GM21786 (cell line): ENCODE data around the gene SF1.

ENCODE experiments used
- ATAC-seq: cut with Tn5 transposase; IDR thresholded peaks from one replicate; pipeline ENCODE4 v1.9.1; 2021; ENCODE audit not compliant: unreplicated experiment

The SF1 gene

DNA sequence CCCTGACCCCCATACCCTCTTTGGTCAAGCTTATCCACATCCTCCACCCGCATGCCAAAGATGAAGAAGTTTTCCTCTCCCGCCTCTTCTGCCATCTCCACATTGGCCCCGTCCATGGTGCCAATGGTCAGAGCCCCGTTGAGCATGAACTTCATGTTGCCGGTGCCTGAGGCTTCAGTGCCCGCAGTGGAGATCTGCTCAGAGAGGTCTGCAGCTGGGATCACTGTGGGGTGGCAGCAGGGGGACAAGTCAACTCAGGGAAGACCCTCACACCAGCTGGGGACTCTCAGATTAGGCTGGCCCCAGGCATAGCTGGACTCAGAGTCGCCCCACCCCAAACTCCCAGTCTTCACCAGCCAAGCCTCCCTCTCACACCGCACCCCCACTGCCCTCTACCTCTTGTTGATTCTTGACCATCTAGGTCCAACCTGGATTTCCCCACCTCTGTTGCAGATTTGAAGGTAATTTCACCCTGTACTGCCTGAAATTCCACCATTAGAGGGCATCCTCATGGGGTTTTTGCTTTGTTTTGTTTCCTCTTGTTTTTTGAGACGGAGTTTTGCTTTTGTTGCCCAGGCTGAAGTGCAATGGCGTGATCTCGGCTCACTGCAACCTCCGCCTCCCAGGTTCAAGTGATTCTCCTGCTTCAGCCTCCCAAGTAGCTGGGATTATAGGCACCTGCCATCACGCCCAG is 27.8 kb downstream of the SF1 start:
- ATAC-seq: no peak

- no peak for ATAC-seq
These were observed 30.2 kb downstream of the SF1 start for GRCh38 chr11:64747961-64748665.

GRCh38 chr11:64746486-64746885 is 31.9 kb downstream of the SF1 start:
- ATAC-seq: no peak

GRCh38 chr11:64745521-64746328 is 32.6 kb downstream of the SF1 start:
- no peak for ATAC-seq

GRCh38 chr11:64745189-64745520 is 33.2 kb downstream of the SF1 start:
- ATAC-seq: no peak

DNA sequence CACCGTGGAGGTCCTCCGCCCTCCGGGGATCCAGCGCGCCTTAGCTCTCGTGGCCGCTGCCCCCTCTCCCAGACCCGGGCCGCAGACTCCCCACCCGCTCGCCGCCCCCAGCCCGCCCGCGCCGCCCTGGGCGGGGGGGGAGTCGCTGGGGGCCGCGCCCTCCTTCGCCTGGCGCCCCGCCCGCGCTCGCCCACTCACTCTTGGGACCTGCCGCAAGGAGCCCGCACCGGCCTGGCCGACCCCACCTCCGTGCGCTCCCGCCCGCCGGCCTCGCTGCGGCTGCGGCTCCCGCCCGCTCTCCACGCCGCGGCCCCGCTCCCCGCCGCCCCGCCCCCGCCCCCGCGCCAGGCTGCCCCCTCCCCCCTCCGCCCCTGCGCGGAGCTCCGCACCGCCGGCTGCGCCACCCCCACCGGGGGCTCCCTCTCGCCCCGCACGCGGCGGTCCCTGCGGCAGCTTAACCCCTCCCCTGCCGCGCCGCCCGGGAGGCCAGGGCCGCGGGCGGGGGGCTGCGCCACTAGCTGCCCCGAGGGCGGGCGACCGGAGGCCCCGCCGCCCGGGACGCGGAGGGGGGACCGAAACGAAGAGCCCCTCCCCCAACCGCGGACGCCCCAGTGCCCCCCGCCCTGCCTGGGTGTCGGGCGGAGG is 33.7 kb downstream of the SF1 start:
- ATAC-seq: no peak

DNA sequence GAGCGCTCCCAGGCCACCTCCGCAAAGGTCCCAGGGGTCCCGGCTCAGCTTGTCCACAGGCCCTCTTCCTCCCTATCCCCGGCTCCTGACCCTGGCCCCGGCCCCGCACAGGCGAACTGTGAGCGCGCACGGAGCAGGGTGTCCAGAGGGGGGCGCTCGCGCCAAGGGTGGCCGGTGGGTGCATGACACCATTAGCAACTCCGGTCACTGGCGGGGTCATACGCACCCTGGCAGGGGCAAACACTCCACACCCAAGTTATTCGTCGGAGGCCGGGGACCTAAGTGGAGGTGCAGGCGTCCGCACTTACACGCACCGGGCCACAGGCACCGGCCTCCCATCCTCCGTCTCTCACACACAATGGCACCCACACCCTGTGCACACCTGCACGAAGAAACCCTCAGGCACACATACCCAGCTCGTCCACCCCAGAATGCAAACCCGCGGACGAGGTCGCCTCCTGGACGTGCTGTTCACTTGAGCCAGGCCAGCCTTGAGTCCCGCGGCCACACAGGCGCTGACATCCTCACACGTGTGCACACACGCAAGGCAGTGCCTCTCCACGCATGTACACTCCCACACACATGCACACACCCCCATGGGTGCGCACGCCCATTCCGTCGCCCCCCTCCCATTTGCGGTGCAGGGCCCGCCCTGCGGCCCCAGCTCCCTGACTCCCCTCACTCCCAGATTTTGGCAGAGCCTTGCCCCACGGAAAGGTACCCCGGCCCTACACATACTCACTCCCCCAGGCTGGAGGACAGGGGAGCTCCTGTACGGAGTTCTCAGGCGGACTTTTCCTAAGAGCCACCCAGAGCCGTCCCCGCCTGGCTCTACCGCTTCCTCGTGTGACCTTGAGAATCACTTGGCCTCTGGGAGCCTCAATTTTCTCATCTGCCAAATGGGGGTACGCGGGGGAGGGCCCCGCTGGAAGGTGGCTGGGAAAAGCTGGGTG is 34.5 kb downstream of the SF1 start, which contains the start of gene RASGRP2:
TSS of gene RASGRP2 (minus strand) at position 552 of the 953 bp plus-strand sequence. CDS start 1,276 bp downstream, outside the sequence.
- ATAC-seq: no peak

- no peak for ATAC-seq
These were observed 35.3 kb downstream of the SF1 start for GRCh38 chr11:64742889-64743590.

DNA sequence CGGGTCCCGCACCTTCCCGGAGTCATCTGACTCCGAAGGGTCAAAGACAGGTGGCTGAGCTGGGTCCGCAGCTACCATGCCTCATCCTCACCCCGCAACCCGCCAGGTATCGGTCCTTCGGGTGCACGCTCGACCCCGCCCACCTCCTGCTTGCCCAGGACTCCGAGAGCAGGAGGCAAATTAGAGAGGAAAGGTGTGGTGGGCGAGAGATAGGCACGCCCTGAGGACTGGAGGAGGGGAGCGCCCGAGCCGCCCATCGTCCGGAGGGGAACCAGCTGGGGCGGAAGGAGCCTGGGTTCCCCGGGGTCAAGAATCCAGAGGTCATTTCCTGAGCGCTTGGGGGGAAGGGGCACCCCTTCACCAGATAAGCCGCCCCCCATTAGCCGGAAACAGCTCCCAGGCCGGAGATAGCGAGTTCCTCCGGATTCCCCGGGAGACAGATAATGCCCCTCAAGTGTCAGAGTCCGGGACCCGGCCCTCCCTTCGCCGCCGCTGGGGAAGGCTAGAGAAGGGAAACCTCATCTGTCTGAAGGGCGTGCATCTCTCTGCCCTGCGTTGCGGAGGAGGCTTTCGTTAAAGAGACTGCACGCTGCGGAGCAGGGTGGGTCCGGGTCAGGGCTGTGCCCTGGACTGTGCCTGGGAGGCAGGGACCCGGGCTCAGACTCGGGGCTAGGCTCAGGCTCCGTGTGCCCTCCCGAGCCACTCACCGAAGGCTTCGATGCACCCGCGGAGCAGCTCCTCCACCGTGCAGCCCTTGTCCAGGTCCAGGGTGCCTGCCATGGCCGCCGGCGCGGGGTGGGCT is 36.1 kb downstream of the SF1 start:
- ATAC-seq: no peak

- ATAC-seq: no peak
These were observed 36.8 kb downstream of the SF1 start for GRCh38 chr11:64741375-64742086.

- no peak for ATAC-seq
These were observed 38.5 kb downstream of the SF1 start for GRCh38 chr11:64739871-64740270.

DNA sequence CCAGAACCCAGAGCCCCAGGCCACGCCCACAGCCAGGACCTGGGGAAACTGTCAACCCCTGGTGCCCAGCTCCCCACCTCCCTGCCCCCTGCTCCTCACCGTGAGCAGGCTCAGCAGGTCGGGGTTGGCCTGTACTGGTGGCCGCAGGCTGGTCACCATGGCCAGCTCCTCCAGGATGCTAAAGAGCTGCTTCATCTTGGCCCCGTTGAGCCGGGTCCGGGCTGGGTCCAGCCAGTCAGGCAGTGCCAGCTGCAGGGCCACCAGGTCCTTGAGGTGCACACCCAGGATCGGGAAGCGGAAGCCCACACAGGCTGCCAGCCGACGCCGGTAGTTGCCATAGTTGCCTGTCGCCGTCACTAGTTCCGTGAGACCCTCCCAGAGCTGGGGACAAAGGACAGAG is 41.7 kb downstream of the SF1 start:
- no peak for ATAC-seq

DNA sequence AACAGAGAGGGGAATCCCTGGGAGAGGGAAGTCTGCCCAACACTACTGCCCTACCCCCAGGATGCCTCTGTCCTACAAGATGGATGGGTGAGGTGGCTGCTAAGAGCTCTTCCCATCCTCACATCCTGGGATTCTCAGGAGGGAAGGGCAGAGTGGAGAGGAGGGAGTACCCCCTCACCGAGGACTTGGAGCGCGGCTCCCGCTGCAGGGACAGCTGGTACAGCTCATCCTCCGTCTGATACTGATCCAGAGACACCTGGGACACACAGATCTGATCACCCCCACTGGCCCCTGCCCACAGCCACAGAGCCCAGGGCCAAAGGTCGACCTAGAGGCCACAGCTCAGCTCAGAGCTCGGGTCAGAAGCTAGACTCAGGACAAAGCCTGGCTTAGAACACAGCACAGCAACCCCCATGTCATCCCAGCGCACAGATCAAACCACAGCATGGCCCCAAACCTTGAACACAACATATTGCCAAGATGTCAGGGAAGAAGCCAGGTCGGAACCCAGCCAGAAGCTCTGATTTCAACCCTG is 42.5 kb downstream of the SF1 start:
- no peak for ATAC-seq

- no peak for ATAC-seq
These were observed 43.3 kb downstream of the SF1 start for GRCh38 chr11:64734811-64735724.

DNA sequence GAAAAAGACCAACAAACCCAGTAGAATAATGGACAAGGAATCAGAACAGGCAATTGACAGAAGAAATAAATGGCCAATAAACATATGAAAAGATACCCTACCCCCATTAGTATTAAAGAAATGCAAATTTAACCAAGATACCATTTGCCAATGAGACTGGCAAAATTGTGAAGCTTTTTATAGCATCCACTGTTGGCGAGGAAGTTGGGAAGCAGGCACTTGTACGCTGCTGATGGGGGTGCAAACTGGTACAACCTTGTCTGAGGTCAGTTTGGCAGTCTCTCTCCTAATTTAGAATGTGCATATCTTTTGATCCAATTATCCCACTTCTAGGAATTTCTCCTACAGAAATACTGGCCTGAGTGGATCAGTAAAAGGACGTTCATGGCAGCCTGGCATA is 46.7 kb downstream of the SF1 start:
- no peak for ATAC-seq

GRCh38 chr11:64729851-64730382 is 48.4 kb downstream of the SF1 start:
- ATAC-seq: no peak
